Mesendoderm (in vitro differentiated cells): Measurements from ENCODE around the gene KLHL33.

Experiments used
- DNase-seq: peaks from one replicate; pipeline ENCODE4 v3.0.0; 2013
- H2AK5ac ChIP-seq: 2 replicates; pipeline ENCODE4 v1.6.1; 2013; ENCODE audit warnings: low read length, inconsistent platforms
- H2BK120ac ChIP-seq: 2 replicates; pipeline ENCODE4 v1.6.1; 2013; ENCODE audit warnings: low read depth, mild to moderate bottlenecking, low read length, moderate library complexity, mixed read lengths
- H2BK15ac ChIP-seq: replicated peaks from 2 replicates; pipeline ENCODE4 v1.6.1; 2013; ENCODE audit warnings: low read depth, mild to moderate bottlenecking, moderate library complexity
- H2BK5ac ChIP-seq: 2 replicates; pipeline ENCODE4 v1.6.1; 2013; ENCODE audit warnings: low read length, inconsistent platforms
- H3K18ac ChIP-seq: 2 replicates; pipeline ENCODE4 v1.6.1; 2013; ENCODE audit warnings: mild to moderate bottlenecking, low read length, mixed read lengths
- H3K23ac ChIP-seq: one replicate; pipeline ENCODE4 v1.6.1; 2013; ENCODE audit warnings: low read length
- H3K27ac ChIP-seq: 2 replicates; pipeline ENCODE4 v1.5.1; 2013; ENCODE audit warnings: low read depth, mild to moderate bottlenecking, inconsistent platforms, low read length, moderate library complexity
- H3K27me3 ChIP-seq: 2 replicates; pipeline ENCODE4 v1.6.1; 2013; ENCODE audit warnings: low read length, control low read depth, mild to moderate bottlenecking, inconsistent platforms; ENCODE audit not compliant: insufficient read depth, poor library complexity
- H3K36me3 ChIP-seq: 2 replicates; pipeline ENCODE4 v1.6.1; 2013; ENCODE audit warnings: low read length, inconsistent platforms; ENCODE audit not compliant: control insufficient read depth, insufficient read depth
- H3K4ac ChIP-seq: one replicate; pipeline ENCODE4 v1.6.1; 2013; ENCODE audit warnings: low read depth, mild to moderate bottlenecking, low read length, moderate library complexity
- H3K4me1 ChIP-seq: 2 replicates; pipeline ENCODE4 v1.6.1; 2013; ENCODE audit warnings: low read depth, low read length, inconsistent platforms; ENCODE audit not compliant: control insufficient read depth
- H3K4me2 ChIP-seq: 2 replicates; pipeline ENCODE4 v1.6.1; 2013; ENCODE audit warnings: low read length
- H3K4me3 ChIP-seq: 2 replicates; pipeline ENCODE4 v1.5.1; 2013; ENCODE audit warnings: mild to moderate bottlenecking, low read length
- H3K56ac ChIP-seq: one replicate; pipeline ENCODE4 v1.6.1; 2013; ENCODE audit warnings: low read length
- H3K79me1 ChIP-seq: 2 replicates; pipeline ENCODE4 v1.6.1; 2013; ENCODE audit warnings: low read length, inconsistent platforms
- H3K79me2 ChIP-seq: 2 replicates; pipeline ENCODE4 v1.6.1; 2013; ENCODE audit warnings: mild to moderate bottlenecking, low read length; ENCODE audit not compliant: control insufficient read depth, insufficient read depth
- H3K9ac ChIP-seq: 2 replicates; pipeline ENCODE4 v1.6.1; 2013; ENCODE audit warnings: low read length, inconsistent platforms
- H4K5ac ChIP-seq: one replicate; pipeline ENCODE4 v1.6.1; 2013; ENCODE audit warnings: low read length
- H4K8ac ChIP-seq: one replicate; pipeline ENCODE4 v1.6.1; 2013; ENCODE audit warnings: low read depth, mild to moderate bottlenecking, control low read depth, low read length, moderate library complexity
- WGBS: extraction: QIAGEN DNeasy Blood & Tissue Kit; methylation state at CpG from one replicate; pipeline ENCODE4 v1.1.7; 2013; ENCODE audit warnings: low lambda C conversion rate, missing lambda C conversion rate; ENCODE audit not compliant: insufficient coverage; ENCODE audit errors: extremely low coverage; 5-methylcytosine and 5-hydroxymethylcytosine counted together

The KLHL33 gene

DNA sequence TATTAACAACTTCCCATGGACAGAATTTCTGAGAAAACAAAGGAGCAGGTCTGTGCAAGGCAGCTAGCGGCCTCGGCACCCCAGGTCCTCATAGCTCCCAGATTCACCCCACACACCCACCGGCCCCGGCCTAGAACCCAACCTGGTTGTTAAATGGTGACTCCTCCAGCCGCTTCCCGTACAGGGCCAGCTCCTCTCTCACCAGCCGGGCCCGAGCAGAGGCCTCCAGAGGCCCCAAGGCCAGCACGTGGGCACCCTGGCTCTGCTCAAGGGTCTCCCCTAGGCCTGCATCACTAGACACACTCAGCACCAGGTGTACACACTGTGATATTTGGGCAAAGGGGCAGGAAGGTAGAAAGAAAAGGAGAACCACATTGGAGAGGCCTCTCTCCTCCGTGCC is 52.9 kb downstream of the KLHL33 start:
- Histone ChIP-seq H2AK5ac (no peak overlapping the region), H4K5ac (no peak overlapping the region), H3K4me1 (no peaks in the 10 kb centered on the region), H3K79me1 (no peaks in the 10 kb centered on the region), H3K9ac (no peak overlapping the region), H3K23ac (no peak overlapping the region), H3K4me2 (no peak overlapping the region), H3K36me3 (peaks cover 17% of the 10 kb centered on the region), H3K56ac (no peak overlapping the region), H4K8ac (no peak overlapping the region), H2BK5ac (no peak overlapping the region), H3K27ac (no peak overlapping the region), H3K79me2 (no peaks in the 10 kb centered on the region), H3K4ac (no peak overlapping the region), H3K4me3 (no peak overlapping the region), H3K27me3 (no peaks in the 10 kb centered on the region), H2BK120ac (no peak overlapping the region), H2BK15ac (no peak overlapping the region), H3K18ac (no peak overlapping the region)
- no peak for DNase-seq
- WGBS, result no CpG with 5 or more reads among the region's 10 CpGs

DNA sequence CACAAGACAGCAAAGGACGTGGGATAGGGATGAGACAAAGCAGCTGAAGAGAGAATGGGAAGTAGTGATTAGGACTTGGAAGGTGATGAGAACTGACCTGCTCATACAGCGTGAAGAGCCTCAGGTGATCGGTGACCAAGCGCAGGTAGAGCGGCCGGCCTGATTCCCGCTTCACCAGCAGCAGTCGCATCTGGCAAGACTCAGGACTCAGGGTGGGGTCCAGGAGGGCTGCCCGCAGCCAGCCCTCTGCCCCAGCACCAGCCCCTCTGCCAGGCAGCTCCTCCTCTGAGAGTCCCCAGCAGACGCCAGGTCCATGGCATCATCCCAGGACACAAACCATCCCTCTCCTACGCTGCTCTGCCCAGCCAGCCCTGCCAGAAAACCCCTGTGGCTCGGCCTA is 53.4 kb downstream of the KLHL33 start:
- no peak overlapping the region for H3K56ac ChIP-seq
- H3K4me3 ChIP-seq, result no peak overlapping the region
- no peak overlapping the region for H3K4me2 ChIP-seq
- H3K27ac ChIP-seq, result no peak overlapping the region
- H3K36me3 ChIP-seq, result peaks cover 17% of the 10 kb centered on the region
- no CpG with 5 or more reads among the region's 12 CpGs for whole genome bisulfite sequencing
- no peak overlapping the region for H2BK120ac ChIP-seq
- H2BK5ac ChIP-seq, result no peak overlapping the region
- H4K5ac ChIP-seq, result no peak overlapping the region
- H2BK15ac ChIP-seq, result no peak overlapping the region
- H3K23ac ChIP-seq, result no peak overlapping the region
- H3K18ac ChIP-seq, result no peak overlapping the region
- no peak overlapping the region for H3K9ac ChIP-seq
- H4K8ac ChIP-seq, result no peak overlapping the region
- no peak overlapping the region for H3K4ac ChIP-seq
- H2AK5ac ChIP-seq, result no peak overlapping the region
- H3K79me2 ChIP-seq, result no peaks in the 10 kb centered on the region
- DNase-seq, result no peak
- H3K27me3 ChIP-seq, result no peaks in the 10 kb centered on the region
- no peaks in the 10 kb centered on the region for H3K79me1 ChIP-seq
- H3K4me1 ChIP-seq, result no peaks in the 10 kb centered on the region

DNA sequence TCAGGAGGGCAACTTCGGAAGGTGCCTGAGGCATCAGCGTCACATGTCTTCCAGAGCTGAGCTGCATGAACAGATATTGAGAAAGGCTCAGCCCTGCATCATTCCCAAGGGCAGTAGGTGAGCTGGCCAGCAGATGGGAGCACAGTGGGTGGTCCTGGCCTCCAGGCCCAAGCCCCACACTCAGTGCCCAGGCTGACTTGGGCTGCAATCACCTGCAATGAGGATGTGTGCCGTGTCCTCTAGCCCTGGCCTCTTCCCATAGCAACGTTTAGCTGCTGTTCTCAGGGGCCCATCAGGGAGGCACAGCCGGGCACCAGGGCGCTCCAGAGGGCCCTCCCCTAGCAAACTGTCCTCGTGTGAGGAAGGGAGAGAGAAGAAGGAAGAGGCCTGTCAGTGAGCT is 54.6 kb downstream of the KLHL33 start:
- no peak overlapping the region for H3K4me3 ChIP-seq
- no peak overlapping the region for H2BK15ac ChIP-seq
- H3K4me1 ChIP-seq, result no peaks in the 10 kb centered on the region
- no peak overlapping the region for H3K56ac ChIP-seq
- no peak overlapping the region for H3K4me2 ChIP-seq
- no peak overlapping the region for H2AK5ac ChIP-seq
- no CpG with 5 or more reads among the region's 7 CpGs for WGBS
- no peak overlapping the region for H3K18ac ChIP-seq
- H3K79me2 ChIP-seq, result no peaks in the 10 kb centered on the region
- no peak overlapping the region for H3K23ac ChIP-seq
- no peak overlapping the region for H4K8ac ChIP-seq
- no peak overlapping the region for H3K9ac ChIP-seq
- no peaks in the 10 kb centered on the region for H3K79me1 ChIP-seq
- H3K36me3 ChIP-seq, result peaks cover 19% of the 10 kb centered on the region
- DNase-seq, result no peak
- no peak overlapping the region for H2BK5ac ChIP-seq
- no peak overlapping the region for H4K5ac ChIP-seq
- no peak overlapping the region for H2BK120ac ChIP-seq
- H3K27me3 ChIP-seq, result no peaks in the 10 kb centered on the region
- H3K27ac ChIP-seq, result no peak overlapping the region
- H3K4ac ChIP-seq, result no peak overlapping the region

DNA sequence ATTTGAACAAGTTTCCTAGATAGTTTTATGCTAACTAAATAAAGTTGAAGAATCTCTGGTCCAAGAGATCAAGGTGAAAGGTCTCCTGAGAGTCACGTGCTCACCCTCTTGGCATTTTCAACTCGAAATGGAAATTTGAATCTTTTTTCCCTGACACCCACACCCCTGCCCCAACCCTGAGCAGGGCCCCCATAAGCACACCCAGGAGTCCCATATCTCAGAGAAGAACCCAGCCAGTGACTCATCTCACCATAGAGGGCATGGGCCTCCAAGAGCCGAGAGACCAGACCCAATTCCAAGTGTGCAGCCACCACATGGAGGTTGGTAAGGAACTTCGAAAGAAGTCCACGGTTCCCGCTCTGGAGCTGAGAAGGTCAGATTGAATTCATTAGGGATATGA is 55.3 kb downstream of the KLHL33 start:
- Histone ChIP-seq H3K4me1 (no peaks in the 10 kb centered on the region), H3K23ac (no peak overlapping the region), H2BK15ac (no peak overlapping the region), H3K56ac (no peak overlapping the region), H3K36me3 (peaks cover 20% of the 10 kb centered on the region), H3K4me2 (no peak overlapping the region), H3K79me1 (no peaks in the 10 kb centered on the region), H2BK5ac (no peak overlapping the region), H3K4ac (no peak overlapping the region), H4K8ac (no peak overlapping the region), H3K27ac (no peak overlapping the region), H4K5ac (no peak overlapping the region), H3K79me2 (no peaks in the 10 kb centered on the region), H3K4me3 (no peak overlapping the region), H3K27me3 (no peaks in the 10 kb centered on the region), H3K9ac (no peak overlapping the region), H2BK120ac (no peak overlapping the region), H2AK5ac (no peak overlapping the region), H3K18ac (no peak overlapping the region)
- WGBS, result no CpG with 5 or more reads among the region's 6 CpGs
- no peak for DNase-seq

DNA sequence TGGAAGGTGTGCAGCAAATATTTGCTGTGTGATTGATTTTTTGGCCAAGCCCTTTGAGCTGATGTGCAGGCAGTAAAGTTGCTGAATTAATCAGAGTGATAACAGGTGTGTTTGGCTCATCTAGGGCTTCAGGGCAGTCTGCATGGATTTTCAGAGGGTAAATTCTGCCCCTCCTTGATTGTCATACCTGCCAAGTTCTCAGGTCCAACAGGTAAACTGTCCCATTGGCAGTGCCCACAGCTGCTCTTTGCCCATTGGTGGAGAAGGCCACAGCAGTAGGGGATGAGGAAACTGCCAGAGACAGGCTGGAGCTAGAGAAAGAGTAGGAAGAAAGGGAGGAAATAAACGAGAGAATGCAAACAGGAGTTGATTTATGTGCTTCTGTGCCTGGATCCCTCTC is 56.2 kb downstream of the KLHL33 start:
- H3K4ac ChIP-seq, result no peak overlapping the region
- no peak overlapping the region for H2BK5ac ChIP-seq
- H3K18ac ChIP-seq, result no peak overlapping the region
- no peak overlapping the region for H3K4me3 ChIP-seq
- peaks cover 22% of the 10 kb centered on the region for H3K36me3 ChIP-seq
- H3K56ac ChIP-seq, result no peak overlapping the region
- no peak overlapping the region for H3K4me2 ChIP-seq
- H4K5ac ChIP-seq, result no peak overlapping the region
- H3K27me3 ChIP-seq, result no peaks in the 10 kb centered on the region
- H2BK15ac ChIP-seq, result no peak overlapping the region
- H3K27ac ChIP-seq, result no peak overlapping the region
- H2BK120ac ChIP-seq, result no peak overlapping the region
- H3K9ac ChIP-seq, result no peak overlapping the region
- no peaks in the 10 kb centered on the region for H3K4me1 ChIP-seq
- no peak overlapping the region for H4K8ac ChIP-seq
- H3K79me1 ChIP-seq, result no peaks in the 10 kb centered on the region
- no peaks in the 10 kb centered on the region for H3K79me2 ChIP-seq
- H3K23ac ChIP-seq, result no peak overlapping the region
- H2AK5ac ChIP-seq, result no peak overlapping the region
- DNase-seq, result no peak
- no CpG with 5 or more reads among the region's 1 CpG for WGBS

GRCh38 chr14:20377171-20377570 is 58.8 kb downstream of the KLHL33 start:
- Histone ChIP-seq H3K27me3 (no peaks in the 10 kb centered on the region), H2BK5ac (no peak overlapping the region), H4K8ac (no peak overlapping the region), H3K4me3 (no peak overlapping the region), H3K79me1 (no peaks in the 10 kb centered on the region), H3K4me2 (no peak overlapping the region), H3K18ac (no peak overlapping the region), H2BK120ac (no peak overlapping the region), H3K56ac (no peak overlapping the region), H2BK15ac (no peak overlapping the region), H3K27ac (no peak overlapping the region), H4K5ac (no peak overlapping the region), H3K4me1 (no peaks in the 10 kb centered on the region), H3K36me3 (peaks cover 22% of the 10 kb centered on the region), H3K23ac (no peak overlapping the region), H3K4ac (no peak overlapping the region), H3K79me2 (no peaks in the 10 kb centered on the region), H3K9ac (no peak overlapping the region), H2AK5ac (no peak overlapping the region)
- WGBS, result no CpG with 5 or more reads among the region's 2 CpGs
- no peak for DNase-seq
